SK-N-SH treated with all-trans-retinoic acid at 6 μM for 48 hours (cell line): ENCODE results near the gene VEGFC.

Experiments used
- ATAC-seq: fragments of 200-7000 bp; cut with Tn5 transposase; 3 replicates; pipeline ENCODE4 v1.9.1; 2020; ENCODE audit warnings: mild to moderate bottlenecking, moderate library complexity
- ARNTL ChIP-seq: fragments of 450-650 bp; formaldehyde crosslinking; IDR thresholded peaks from 2 replicates; pipeline ENCODE4 v1.5.0; 2020; ENCODE audit warnings: low read depth, mild to moderate bottlenecking, moderate library complexity, borderline replicate concordance
- BACH2 ChIP-seq: fragments of 250-450 bp; sonication (Bioruptor Pico); IDR thresholded peaks from 2 replicates; pipeline ENCODE4 v1.9.0; 2021; ENCODE audit warnings: mild to moderate bottlenecking, borderline replicate concordance
- CSDC2 ChIP-seq: fragments of 250-450 bp; sonication (Bioruptor Pico); IDR thresholded peaks from 2 replicates; pipeline ENCODE4 v1.5.0; 2020; ENCODE audit warnings: mild to moderate bottlenecking, moderate library complexity
- ESRRG ChIP-seq: fragments of 250-450 bp; sonication (Bioruptor Pico); IDR thresholded peaks from 2 replicates; pipeline ENCODE4 v1.6.1; 2021; ENCODE audit warnings: mild to moderate bottlenecking
- ISL1 ChIP-seq: fragments of 250-450 bp; sonication (Bioruptor Pico); IDR thresholded peaks from 2 replicates; pipeline ENCODE4 v2.1.2; 2022; ENCODE audit warnings: mild to moderate bottlenecking, moderate library complexity
- OSR1 ChIP-seq: fragments of 250-450 bp; sonication (Bioruptor Pico); IDR thresholded peaks from 2 replicates; pipeline ENCODE4 v1.8.0; 2022; ENCODE audit warnings: moderate library complexity, mild to moderate bottlenecking, inconsistent platforms
- PPARA ChIP-seq: fragments of 250-450 bp; sonication (Bioruptor Pico); IDR thresholded peaks from 2 replicates; pipeline ENCODE4 v1.5.0; 2020; ENCODE audit warnings: mild to moderate bottlenecking, borderline replicate concordance
- RARB ChIP-seq: fragments of 250-450 bp; sonication (Bioruptor Pico); IDR thresholded peaks from 2 replicates; pipeline ENCODE4 v1.8.0; 2021; ENCODE audit warnings: mild to moderate bottlenecking, moderate library complexity
- SNAI2 ChIP-seq: fragments of 250-450 bp; sonication (Bioruptor Pico); IDR thresholded peaks from 2 replicates; pipeline ENCODE4 v1.5.0; 2020; ENCODE audit warnings: mild to moderate bottlenecking, moderate library complexity
- TOX ChIP-seq: fragments of 250-450 bp; sonication (Bioruptor Pico); IDR thresholded peaks from 2 replicates; pipeline ENCODE4 v1.8.0; 2021; ENCODE audit warnings: mild to moderate bottlenecking, moderate library complexity, borderline replicate concordance
- ZC3H10 ChIP-seq: fragments of 250-450 bp; sonication (Bioruptor Pico); IDR thresholded peaks from 2 replicates; pipeline ENCODE4 v1.5.1; 2021; ENCODE audit warnings: mild to moderate bottlenecking, moderate library complexity
- ZFP3 ChIP-seq: fragments of 250-450 bp; sonication (Bioruptor Pico); IDR thresholded peaks from 2 replicates; pipeline ENCODE4 v1.5.0; 2020; ENCODE audit warnings: mild to moderate bottlenecking, moderate library complexity
- ZFP30 ChIP-seq: fragments of 450-650 bp; formaldehyde crosslinking; IDR thresholded peaks from 2 replicates; pipeline ENCODE4 v1.5.0; 2022; ENCODE audit warnings: mild to moderate bottlenecking, moderate library complexity
- ZNF565 ChIP-seq: fragments of 450-650 bp; formaldehyde crosslinking; conservative IDR thresholded peaks from 2 replicates; pipeline ENCODE4 v1.5.0; 2020; ENCODE audit warnings: low read depth, mild to moderate bottlenecking, moderate library complexity
- ZNF70 ChIP-seq: fragments of 450-650 bp; formaldehyde crosslinking; IDR thresholded peaks from 2 replicates; pipeline ENCODE4 v1.5.0; 2020; ENCODE audit warnings: mild to moderate bottlenecking, moderate library complexity
- ZNF8 ChIP-seq: fragments of 450-650 bp; formaldehyde crosslinking; IDR thresholded peaks from 2 replicates; pipeline ENCODE4 v1.5.0; 2020; ENCODE audit warnings: mild to moderate bottlenecking, moderate library complexity
- TF ChIP-seq, protein P1 (sequence below): fragments of 250-450 bp; sonication (Bioruptor Pico); IDR thresholded peaks from 2 replicates; pipeline ENCODE4 v1.5.1; 2020; ENCODE audit warnings: low read depth, mild to moderate bottlenecking, moderate library complexity
- TF ChIP-seq, protein P2 (sequence below): fragments of 250-450 bp; sonication (Bioruptor Pico); IDR thresholded peaks from 2 replicates; pipeline ENCODE4 v1.8.0; 2020; ENCODE audit warnings: mild to moderate bottlenecking, moderate library complexity, borderline replicate concordance
- TF ChIP-seq, protein P3 (sequence below): fragments of 250-450 bp; sonication (Bioruptor Pico); IDR thresholded peaks from 2 replicates; pipeline ENCODE4 v1.8.0; 2021; ENCODE audit warnings: low read depth, mild to moderate bottlenecking, moderate library complexity, borderline replicate concordance
- TF ChIP-seq, protein P4 (sequence below): fragments of 250-450 bp; sonication (Bioruptor Pico); IDR thresholded peaks from 2 replicates; pipeline ENCODE4 v1.5.1; 2021; ENCODE audit warnings: mild to moderate bottlenecking, moderate library complexity

VEGFC gene, protein sequence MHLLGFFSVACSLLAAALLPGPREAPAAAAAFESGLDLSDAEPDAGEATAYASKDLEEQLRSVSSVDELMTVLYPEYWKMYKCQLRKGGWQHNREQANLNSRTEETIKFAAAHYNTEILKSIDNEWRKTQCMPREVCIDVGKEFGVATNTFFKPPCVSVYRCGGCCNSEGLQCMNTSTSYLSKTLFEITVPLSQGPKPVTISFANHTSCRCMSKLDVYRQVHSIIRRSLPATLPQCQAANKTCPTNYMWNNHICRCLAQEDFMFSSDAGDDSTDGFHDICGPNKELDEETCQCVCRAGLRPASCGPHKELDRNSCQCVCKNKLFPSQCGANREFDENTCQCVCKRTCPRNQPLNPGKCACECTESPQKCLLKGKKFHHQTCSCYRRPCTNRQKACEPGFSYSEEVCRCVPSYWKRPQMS

DNA sequence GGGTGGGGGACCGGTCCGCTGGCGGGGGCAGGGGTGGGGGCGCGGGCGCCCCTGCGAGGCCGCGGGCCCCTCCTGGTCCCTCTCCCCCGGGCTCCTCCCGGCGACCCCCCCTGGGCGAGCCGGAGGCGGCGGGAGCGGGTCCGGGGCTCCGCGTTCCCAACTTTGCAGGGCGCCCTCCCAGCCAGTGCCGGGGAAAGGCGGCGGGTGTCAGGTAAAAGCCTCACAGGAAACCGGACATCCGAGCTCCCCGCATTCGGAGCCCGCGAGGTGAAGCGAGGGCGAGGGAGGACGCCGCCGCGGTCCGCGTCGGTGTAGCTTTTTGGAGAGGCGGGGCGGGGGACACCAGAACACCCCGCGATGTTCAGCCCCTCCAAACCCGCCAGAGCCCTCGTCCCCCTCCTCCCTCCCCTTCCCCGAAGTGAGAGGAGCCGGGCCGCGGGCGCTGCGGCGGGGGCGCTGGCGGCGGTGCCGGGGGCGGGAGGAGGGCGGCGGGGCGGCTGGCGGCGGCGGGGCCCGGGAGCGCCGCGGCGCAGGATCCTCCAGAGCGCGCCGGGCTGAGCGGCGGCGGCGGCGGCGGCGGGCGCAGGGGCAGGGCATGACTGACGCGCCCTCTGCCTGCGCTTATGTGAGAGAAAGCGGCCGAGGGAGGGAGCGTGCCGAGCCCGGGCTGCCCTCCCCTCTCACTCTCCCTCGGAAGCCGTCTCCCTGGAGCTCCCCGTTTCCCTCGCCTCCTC, at the start of gene VEGFC:
Gene VEGFC, minus strand, starts transcription at position 597 of the 734 bp plus-strand sequence. CDS start 611 bp downstream, outside the sequence.
- peak; percentile 68 for ATAC-seq
- TF ChIP-seq ZNF70 = no peak
- TF ChIP-seq, protein P1, sequence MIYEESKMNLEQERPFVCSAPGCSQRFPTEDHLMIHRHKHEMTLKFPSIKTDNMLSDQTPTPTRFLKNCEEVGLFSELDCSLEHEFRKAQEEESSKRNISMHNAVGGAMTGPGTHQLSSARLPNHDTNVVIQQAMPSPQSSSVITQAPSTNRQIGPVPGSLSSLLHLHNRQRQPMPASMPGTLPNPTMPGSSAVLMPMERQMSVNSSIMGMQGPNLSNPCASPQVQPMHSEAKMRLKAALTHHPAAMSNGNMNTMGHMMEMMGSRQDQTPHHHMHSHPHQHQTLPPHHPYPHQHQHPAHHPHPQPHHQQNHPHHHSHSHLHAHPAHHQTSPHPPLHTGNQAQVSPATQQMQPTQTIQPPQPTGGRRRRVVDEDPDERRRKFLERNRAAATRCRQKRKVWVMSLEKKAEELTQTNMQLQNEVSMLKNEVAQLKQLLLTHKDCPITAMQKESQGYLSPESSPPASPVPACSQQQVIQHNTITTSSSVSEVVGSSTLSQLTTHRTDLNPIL (CRISPR knock-in tag) = no peak
- TF ChIP-seq, protein P2, sequence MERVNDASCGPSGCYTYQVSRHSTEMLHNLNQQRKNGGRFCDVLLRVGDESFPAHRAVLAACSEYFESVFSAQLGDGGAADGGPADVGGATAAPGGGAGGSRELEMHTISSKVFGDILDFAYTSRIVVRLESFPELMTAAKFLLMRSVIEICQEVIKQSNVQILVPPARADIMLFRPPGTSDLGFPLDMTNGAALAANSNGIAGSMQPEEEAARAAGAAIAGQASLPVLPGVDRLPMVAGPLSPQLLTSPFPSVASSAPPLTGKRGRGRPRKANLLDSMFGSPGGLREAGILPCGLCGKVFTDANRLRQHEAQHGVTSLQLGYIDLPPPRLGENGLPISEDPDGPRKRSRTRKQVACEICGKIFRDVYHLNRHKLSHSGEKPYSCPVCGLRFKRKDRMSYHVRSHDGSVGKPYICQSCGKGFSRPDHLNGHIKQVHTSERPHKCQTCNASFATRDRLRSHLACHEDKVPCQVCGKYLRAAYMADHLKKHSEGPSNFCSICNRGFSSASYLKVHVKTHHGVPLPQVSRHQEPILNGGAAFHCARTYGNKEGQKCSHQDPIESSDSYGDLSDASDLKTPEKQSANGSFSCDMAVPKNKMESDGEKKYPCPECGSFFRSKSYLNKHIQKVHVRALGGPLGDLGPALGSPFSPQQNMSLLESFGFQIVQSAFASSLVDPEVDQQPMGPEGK (CRISPR knock-in tag) = no peak
- no peak for TF ChIP-seq ARNTL
- TF ChIP-seq ZFP3 (CRISPR knock-in tag) = no peak
- no peak for TF ChIP-seq RARB (CRISPR knock-in tag)
- no peak for TF ChIP-seq ZNF8

DNA sequence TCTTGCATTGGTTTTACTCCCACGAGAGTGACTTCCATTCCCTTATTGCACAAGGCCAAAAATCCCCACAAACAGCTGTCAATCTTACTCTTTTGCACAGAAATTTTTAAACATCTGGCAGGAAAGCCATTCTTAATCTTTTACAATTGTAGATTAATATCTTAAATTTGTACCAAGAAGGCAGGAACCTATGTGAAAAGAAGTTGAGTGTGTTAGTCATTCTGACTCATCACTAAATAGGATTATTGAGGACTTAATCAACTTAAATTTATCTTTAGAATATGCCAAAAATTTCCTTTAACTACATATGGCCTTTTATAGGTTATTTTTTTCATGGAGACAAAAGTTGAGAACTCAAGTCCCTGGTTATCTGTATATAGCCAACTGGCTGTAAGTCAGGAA, 49.0 kb upstream of the VEGFC start:
- TF ChIP-seq ISL1 (CRISPR knock-in tag) = peak; percentile 93
- TF ChIP-seq ZC3H10 (CRISPR knock-in tag) = peak; percentile 92
- no peak for TF ChIP-seq ZFP3 (CRISPR knock-in tag)
- TF ChIP-seq, protein P2 (CRISPR knock-in tag) = peak; percentile 93
- TF ChIP-seq RARB (CRISPR knock-in tag) = 0 out of 2 replicates have a peak, but pooled peaks have one; percentile 45
- TF ChIP-seq, protein P3, sequence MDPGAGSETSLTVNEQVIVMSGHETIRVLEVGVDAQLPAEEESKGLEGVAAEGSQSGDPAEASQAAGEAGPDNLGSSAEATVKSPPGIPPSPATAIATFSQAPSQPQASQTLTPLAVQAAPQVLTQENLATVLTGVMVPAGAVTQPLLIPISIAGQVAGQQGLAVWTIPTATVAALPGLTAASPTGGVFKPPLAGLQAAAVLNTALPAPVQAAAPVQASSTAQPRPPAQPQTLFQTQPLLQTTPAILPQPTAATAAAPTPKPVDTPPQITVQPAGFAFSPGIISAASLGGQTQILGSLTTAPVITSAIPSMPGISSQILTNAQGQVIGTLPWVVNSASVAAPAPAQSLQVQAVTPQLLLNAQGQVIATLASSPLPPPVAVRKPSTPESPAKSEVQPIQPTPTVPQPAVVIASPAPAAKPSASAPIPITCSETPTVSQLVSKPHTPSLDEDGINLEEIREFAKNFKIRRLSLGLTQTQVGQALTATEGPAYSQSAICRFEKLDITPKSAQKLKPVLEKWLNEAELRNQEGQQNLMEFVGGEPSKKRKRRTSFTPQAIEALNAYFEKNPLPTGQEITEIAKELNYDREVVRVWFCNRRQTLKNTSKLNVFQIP = no peak
- peak; percentile 87 for TF ChIP-seq TOX (CRISPR knock-in tag)
- ATAC-seq = peak; percentile 51

DNA sequence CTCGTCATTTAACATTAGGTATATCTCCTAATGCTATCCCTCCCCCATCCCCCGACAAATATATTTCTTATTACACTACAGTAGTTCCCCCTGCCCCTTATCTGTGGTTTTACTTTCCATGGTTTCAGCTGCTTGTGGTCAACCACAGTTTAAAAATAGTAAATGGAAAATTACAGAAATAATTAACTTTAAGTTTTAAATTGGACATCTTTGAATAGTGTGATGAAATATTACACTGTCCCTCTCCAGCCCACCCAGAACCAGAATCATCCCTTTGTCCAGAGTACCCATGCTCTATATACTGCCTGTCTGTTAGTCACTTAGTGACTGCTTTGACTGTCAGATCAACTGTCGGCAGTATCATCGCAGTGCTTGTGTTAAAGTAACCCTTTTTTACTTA, 47.4 kb upstream of the VEGFC start:
- TF ChIP-seq ISL1 (CRISPR knock-in tag) (no peak), ZNF565 (no peak), RARB (CRISPR knock-in tag) (no peak), ZC3H10 (CRISPR knock-in tag) (no peak), BACH2 (CRISPR knock-in tag) (no peak), PPARA (no peak), ESRRG (CRISPR knock-in tag) (no peak), CSDC2 (CRISPR knock-in tag) (no peak), ZNF8 (no peak), OSR1 (CRISPR knock-in tag) (no peak), ZFP3 (CRISPR knock-in tag) (no peak), SNAI2 (no peak), ZFP30 (CRISPR knock-in tag) (no peak), ZNF70 (no peak), ARNTL (no peak)
- TF ChIP-seq, protein P1 (CRISPR knock-in tag) = no peak
- TF ChIP-seq, protein P4, sequence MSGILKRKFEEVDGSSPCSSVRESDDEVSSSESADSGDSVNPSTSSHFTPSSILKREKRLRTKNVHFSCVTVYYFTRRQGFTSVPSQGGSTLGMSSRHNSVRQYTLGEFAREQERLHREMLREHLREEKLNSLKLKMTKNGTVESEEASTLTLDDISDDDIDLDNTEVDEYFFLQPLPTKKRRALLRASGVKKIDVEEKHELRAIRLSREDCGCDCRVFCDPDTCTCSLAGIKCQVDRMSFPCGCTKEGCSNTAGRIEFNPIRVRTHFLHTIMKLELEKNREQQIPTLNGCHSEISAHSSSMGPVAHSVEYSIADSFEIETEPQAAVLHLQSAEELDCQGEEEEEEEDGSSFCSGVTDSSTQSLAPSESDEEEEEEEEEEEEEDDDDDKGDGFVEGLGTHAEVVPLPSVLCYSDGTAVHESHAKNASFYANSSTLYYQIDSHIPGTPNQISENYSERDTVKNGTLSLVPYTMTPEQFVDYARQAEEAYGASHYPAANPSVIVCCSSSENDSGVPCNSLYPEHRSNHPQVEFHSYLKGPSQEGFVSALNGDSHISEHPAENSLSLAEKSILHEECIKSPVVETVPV (CRISPR knock-in tag) = no peak
- TF ChIP-seq, protein P2 (CRISPR knock-in tag) = no peak
- TF ChIP-seq, protein P3 = no peak
- ATAC-seq = no peak
